ENCODE measurements around the gene FAM120AOS. TPM values are rescaled to one million over a fixed set of nuclear protein-coding genes. Genes with fewer than 3 reads are reported as not detected.

Gene FAM120AOS
- total RNA-seq, 1 experiment from 2014 or later, result 31.2 TPM

- ChIA-PET RAD21 (ENCODE audit: low non-redundant PET in 1 of 2, low total read pairs in 2 of 2, uncharacterized antibody in 2 of 2, unreplicated experiment in 2 of 2) (no interaction called here), CTCF (no interaction called here), POLR2A (no interaction called here)
- Histone ChIP-seq H3K9me2 (ENCODE audit: insufficient read depth) (no peaks in the 10 kb centered on the region), H3K9me3 (ENCODE audit: control insufficient read depth in 1 of 2, insufficient read depth in 1 of 2, low read depth in 1 of 2, low read length in 2 of 2) (no peaks in the 10 kb centered on the region; a peak in 1 of 4 replicates), H3K4me1 (ENCODE audit: control insufficient read depth in 1 of 2, insufficient read depth in 2 of 2, low read length in 2 of 2) (no peaks in the 10 kb centered on the region), H3K27me3 (ENCODE audit: insufficient read depth, low read length) (no peaks in the 10 kb centered on the region), H3K4me3 (replicated peaks in 1 of 2; ENCODE audit: low read depth in 1 of 2, low read length in 2 of 2) (no peak overlapping the region), H3K4me2 (ENCODE audit: low read length) (no peak overlapping the region), H3K9ac (ENCODE audit: low read length) (no peak overlapping the region), H2AFZ (ENCODE audit: low read depth, low read length, poor library complexity, severe bottlenecking) (no peak overlapping the region), H3K27ac (ENCODE audit: low read depth, low read length) (no peak overlapping the region), H3K79me2 (ENCODE audit: insufficient read depth, low read length) (no peaks in the 10 kb centered on the region), H3K36me3 (ENCODE audit: control insufficient read depth in 1 of 2, insufficient read depth in 2 of 2, low read length in 2 of 2) (no peaks in the 10 kb centered on the region), H4K20me1 (ENCODE audit: insufficient read depth) (no peaks in the 10 kb centered on the region)
- no peak for TF ChIP-seq ZBTB33 (IDR thresholded peaks at IDR 0.05; ENCODE audit: extremely low read depth, insufficient replicate concordance, low read length)
- no peak for TF ChIP-seq TCF7L2 (IDR thresholded peaks at IDR 0.05; ENCODE audit: borderline replicate concordance, extremely low read depth, insufficient read depth, insufficient read length)
- no peak for TF ChIP-seq EGR1 (IDR thresholded peaks at IDR 0.05; ENCODE audit: low read depth)
- TF ChIP-seq EZH2 (IDR thresholded peaks at IDR 0.05), result no peak
- no peak for TF ChIP-seq SRF (IDR thresholded peaks at IDR 0.05; ENCODE audit: low read depth)
- no peak for TF ChIP-seq YY1 (IDR thresholded peaks at IDR 0.05; ENCODE audit: extremely low read depth, insufficient replicate concordance, low read depth, low read length)
- TF ChIP-seq MAX (IDR thresholded peaks at IDR 0.05), result no peak
- no peak for TF ChIP-seq SP1 (IDR thresholded peaks at IDR 0.05; ENCODE audit: low read depth)
- no peak for TF ChIP-seq REST (IDR thresholded peaks at IDR 0.05; ENCODE audit: low read depth)
- TF ChIP-seq ZNF274 (IDR thresholded peaks at IDR 0.05; ENCODE audit: low read depth, low read length), result no peak
- no peak for TF ChIP-seq RAD21 (IDR thresholded peaks at IDR 0.05; ENCODE audit: low read depth)
- TF ChIP-seq SIN3A (IDR thresholded peaks at IDR 0.05; ENCODE audit: low read depth), result no peak
- no peak for TF ChIP-seq CBX3 (IDR thresholded peaks at IDR 0.05; ENCODE audit: low read depth)
- no peak for TF ChIP-seq POLR2AphosphoS5 (IDR thresholded peaks at IDR 0.05; ENCODE audit: low read depth, low read length)
- TF ChIP-seq ATF3 (IDR thresholded peaks at IDR 0.05), result no peak
- no peak for ATAC-seq
- BruUV-seq (replicated peaks), result no TSS peak
- DNase-seq (ENCODE audit: low read depth, low spot score), result no peak
- intact Hi-C loops (cut with micrococcal nuclease), result no loop called here
These were observed 38.1 kb downstream of the FAM120AOS start for GRCh38 chr9:93415176-93415690.

All from HCT116 (cell line).